Stromal cell of bone marrow (primary cell): ENCODE data around the gene RFX2.
"Not testable (repeated sequence)": the region's sequence is repeated elsewhere in the genome, so short reads cannot be mapped to it uniquely, and the experiment has no call there.

Source experiments
- DNase-seq: peaks from one replicate; pipeline ENCODE4 v3.0.0-alpha.2; 2012; ENCODE audit warnings: low read depth

The RFX2 gene

DNA sequence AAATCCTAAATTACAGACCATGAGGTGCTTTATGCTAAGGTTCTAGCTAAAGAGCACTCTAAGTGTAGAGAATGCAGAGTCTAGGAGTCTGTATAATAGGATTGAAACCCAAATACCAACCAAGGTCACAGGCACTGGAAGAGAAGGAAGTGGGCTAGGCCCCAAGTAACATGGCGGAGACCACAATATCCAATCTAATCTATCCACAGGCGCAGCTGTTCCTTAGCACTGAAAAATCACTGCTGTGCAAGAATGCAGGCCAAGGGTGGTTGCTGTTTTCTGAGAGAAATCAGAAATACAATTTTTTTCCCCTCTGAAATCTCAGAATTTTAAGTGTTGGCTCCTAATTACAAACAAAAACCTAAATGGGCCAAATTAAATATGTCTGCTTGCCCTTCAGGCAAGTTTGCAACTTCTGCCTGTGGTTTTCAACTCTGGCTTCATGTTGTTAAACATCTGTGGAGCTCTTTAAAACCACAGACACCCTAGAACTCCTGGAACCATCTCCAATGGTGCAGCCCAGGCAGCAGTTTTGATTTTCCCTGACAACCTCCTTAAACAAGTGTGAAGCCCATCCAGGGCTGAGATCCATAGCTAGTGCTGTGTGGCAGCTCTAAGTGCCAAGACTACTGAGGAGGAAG, 138.5 kb downstream of the RFX2 start:
- DNase-seq, result no peak

GRCh38 chr19:5969476-5969875, 140.8 kb downstream of the RFX2 start:
- no peak for DNase-seq

- no peak for DNase-seq
Observed at GRCh38 chr19:5968431-5969373, 141.6 kb downstream of the RFX2 start.

DNA sequence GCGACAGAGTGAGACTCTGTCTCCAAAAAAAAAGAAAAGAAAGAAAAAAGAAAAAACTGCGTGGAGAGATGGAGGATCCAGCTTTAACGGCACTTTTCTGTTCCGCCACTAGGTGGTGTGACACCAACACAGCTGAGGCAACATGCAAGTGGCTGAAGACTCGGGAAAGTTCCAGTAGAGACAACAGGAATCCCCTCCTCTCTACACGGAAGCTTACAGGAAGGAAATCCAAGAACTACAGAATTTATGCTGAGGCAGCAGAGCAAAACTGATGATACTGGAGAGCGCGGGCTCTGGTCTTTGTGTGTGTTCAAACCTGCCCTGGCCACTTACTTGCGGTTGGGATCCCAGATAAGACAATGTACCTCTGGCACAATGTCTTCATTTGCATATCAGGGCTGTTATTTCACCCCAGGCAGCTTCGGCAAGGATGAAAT, 142.3 kb downstream of the RFX2 start:
- no peak for DNase-seq

GRCh38 chr19:5967571-5967970, 142.7 kb downstream of the RFX2 start:
- DNase-seq, result no peak

DNA sequence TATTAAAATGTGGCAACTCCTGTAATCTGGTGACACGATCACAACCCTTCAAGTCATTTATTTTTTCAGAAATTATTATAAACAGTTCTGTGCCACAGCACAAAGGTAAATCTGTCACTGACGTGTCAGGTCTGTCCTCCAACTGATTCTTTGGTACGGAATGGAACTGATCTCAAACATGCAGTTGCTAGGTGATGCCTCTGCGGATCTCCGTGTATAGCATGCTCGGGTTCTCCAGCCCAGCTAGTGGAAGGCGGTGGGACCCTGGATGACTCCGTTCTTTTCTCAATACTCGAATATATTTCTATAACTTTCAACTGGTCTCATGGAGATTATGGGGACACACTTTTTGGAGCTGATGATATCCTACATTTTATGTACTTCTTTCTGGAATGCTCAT, 143.4 kb downstream of the RFX2 start:
- DNase-seq, result no peak

DNA sequence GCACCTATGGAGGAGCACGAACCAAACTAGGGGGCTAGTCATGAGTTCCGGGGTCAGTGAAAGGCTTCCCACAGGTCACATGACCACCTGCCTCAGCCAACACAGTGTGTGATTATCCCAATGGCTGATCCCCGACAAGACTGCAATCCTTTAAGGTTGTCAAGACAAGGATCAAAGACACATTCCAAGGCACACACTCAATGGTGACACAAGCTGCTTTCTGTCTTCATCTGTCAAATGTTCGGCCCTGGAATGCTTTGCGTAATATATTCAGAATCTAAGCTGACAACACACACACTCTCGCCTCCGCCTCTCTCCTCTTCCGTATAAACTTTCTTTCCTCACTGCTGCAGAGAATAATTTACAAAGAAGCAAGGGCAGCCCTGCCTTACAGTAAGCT, 144.1 kb downstream of the RFX2 start:
- no peak for DNase-seq

DNA sequence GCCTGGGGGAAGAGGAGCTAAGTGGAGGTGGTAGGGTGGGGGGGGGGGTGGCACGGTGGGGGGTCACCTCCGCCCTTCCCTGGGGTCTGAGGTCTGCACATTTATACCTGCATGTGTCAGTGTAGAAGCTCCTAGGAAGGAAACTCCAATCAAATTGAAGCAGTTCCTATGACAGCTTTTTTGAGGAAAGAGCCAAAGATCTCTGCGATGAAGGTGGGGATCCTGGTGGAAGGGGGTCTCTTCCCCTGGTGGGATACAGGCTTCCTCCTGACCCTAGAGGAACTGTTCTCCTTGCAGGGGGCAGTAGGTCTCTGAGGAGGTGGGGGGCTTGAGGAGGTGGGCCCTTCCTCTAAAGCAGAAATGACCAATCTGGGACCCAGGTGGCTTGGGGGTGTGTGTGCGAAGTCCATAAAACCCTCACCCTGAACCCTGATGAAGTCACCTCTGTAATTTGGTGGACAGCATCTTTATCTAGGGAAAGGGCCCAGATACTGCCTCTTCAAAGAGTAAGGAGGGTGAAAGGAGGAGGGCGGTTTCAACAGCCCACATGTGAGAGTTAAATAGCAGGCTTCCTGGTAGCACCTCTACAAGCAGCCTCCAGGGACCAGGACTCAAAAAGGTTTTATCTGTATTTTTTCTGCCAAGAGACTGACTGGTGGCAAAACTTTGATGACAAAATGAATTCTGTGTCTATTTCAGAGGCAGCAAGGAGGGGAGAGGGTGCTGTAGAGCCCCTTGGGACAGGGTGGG, 145.3 kb downstream of the RFX2 start:
- DNase-seq, result no peak

DNA sequence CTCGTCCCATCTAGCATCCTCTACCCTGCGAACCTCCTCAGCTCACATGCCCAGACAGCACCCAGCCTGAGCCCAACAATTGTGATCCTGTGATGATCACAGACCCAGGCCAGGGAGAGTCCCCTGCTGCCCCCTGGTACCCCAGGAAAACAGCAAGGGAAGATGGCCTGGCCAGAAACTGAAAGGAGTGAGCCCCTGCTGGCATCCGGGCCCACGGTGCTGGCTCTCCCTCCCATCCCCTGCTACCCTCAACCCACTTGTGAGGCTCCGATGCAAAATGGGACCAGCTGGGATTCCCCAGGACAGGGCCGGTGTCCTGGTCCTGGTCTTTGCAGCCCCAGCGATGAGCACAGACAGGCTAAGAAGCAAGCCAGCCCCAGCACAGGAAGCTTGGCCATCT, 146.4 kb downstream of the RFX2 start:
- no peak for DNase-seq

- DNase-seq, result not testable (repeated sequence)
Observed at GRCh38 chr19:5963259-5963658, 147.0 kb downstream of the RFX2 start.

GRCh38 chr19:5961969-5962945, 148.0 kb downstream of the RFX2 start:
- DNase-seq, result no peak

DNA sequence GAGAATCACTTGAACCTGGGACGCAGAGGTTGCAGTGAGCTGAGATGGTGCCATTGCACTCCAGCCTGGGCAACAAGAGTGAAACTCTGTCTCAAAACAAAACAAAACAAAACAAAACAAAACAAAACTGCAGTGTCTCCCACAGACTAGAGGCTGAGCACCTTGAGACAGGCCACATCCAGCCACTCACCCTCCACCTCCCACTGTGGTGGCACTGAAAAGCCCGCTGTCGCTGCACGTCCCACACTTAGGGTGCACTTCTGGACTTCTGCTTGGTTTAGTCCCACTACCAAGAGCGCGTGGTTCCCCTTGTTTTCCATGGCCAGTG, 148.7 kb downstream of the RFX2 start:
- not testable (repeated sequence) for DNase-seq

DNA sequence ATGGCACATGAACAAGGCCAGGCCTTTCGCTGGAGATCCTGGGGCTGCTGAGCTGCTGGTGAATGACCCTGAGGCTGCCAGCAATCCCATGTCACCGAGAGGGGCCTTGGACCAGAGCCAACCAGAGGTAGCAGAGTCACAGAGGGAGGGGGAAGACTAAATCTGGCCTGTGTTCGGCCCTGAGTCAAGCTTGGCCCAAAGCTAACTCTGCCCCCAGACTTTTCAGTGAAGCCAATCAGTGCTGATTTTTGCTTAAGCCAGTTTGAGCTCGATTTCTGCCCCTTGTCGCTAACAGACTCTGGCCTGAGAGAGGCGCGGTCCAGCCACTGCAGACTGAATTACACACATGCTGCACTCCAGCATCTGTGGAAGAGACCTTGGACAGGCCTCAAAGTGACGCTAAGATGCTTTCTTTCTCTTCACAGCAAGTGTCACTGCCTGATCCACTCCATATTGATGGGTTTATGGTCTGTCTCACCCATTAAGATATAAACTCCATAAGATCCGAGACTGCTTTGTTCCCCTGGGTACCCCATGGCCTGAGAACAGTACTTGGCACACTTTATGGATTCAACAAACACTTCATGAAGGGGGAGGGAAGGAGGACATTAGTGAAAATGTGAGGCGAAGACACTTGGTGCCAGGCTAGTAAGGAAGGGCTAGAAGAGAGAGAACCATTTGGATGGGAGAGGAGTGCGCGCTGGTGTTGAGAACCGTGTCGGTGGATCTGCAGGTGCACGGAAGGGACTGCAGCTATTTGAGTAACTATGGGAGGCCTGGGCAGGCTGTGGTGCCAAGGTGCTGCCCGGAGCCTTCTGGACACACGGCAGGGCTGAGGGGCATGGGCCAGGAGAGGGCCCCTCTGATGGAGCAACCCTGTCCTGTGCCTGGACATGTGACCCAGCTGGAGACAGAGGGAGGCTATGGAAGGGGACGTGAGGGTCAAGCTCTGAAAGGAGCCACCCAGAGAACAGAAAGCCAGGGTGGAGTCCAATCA, 150.0 kb downstream of the RFX2 start:
- no peak for DNase-seq

DNA sequence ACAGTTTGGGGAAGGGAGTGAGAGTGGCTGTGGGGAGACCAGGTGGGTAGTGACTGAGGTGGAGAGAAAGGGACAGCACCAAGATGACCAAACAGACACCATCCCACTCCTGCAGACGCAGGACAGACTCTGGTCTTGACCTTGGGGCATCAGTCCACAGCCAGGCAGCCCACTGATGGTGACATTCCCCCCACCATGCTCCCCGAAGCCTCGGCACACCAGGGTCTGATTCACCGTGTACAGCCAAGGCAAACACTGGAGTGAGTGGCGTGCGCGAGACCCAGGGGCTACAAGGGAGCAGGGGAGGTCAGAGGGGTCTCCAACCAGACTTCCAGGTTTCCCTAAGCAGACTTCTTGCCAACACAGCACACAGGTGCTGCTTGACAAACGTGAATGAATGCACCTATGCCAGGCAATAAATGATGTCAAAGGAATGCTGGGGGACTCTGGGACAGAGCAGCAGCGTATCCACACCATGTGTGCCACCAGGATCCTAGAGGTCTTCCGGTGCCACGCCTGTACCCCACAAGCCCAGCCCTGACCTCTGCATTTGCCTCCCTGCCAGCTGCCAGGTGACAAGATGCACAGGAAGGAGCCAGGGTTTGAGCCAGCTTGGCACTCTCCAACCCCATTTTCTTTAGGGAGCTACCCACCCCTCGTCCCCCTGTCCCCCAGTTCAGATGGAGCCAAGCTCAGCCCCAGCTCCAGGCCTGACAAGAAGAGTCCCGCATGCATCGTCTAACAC, 150.9 kb downstream of the RFX2 start:
- DNase-seq, result no peak

- no peak for DNase-seq
Observed at GRCh38 chr19:5958851-5959122, 151.5 kb downstream of the RFX2 start.

DNA sequence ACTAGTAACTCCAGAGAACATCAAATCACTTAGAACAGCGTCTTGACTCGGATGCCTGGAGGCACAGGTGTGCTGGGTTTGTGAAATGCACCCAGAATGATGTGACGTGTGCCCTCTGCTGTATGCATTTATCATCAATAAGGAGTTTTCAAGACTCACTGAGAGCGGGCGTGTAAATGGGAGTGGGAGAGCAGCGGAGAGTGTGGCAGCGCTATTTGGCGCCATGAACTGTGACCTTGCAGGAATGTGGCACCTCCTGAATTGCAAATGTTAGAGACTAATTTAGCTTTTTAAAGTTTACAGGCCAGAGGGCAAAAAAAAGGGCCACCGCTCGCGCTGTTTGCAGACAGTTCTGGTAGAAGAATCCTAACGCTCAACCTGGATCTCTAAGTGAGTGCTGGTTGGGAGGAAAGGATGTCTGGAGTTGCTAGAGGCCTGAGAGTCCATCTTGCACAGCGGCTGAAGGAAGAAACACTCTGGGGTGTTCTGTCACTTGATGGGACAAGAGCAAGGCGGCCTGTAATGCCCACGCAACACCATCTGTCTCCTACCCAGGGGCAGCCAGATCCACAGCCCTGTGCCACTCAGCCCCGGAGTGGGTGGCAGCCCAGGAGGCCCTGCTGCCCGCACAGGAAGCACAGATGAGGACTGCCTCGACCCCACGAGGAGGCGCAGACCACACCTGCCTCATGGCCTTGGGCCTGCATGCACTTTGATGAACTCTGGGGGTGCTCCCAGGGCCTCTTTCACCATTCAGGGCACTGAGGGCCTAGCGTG, 152.0 kb downstream of the RFX2 start:
- no peak for DNase-seq

GRCh38 chr19:5957170-5957569, 153.1 kb downstream of the RFX2 start:
- no peak for DNase-seq

GRCh38 chr19:5956728-5957127, 153.6 kb downstream of the RFX2 start:
- no peak for DNase-seq

DNA sequence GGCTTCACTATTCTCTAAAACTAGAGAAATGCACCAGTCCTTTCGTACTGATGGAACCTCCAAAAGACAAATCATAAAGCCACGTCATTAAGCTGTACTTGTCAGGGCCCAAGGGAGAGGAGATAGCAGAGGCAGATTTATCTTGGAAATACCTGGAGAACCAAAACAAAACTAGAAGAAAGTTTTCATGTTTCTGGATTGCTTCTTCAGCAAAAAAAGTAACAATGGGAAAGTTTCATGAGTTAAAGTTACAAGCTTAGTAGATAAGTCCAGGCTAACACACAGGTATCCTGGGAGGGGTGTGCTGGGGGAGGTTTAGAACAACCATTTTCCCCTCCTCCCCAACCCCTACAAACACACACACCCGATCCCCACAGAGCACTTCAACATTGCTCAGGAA, 154.0 kb downstream of the RFX2 start:
- no peak for DNase-seq
